Mesothelial cell of epicardium (in vitro differentiated cells): ENCODE results near the gene PLXNA2. TPM values are rescaled to one million over a fixed set of nuclear protein-coding genes. Genes with fewer than 3 reads are reported as not detected.

Experiments used
- DNase-seq, 2 experiments: peaks; one replicate each; pipeline ENCODE4 v3.0.0; 2021; ENCODE audit warnings: low spot score in 2 of 2; ENCODE audit not compliant: unreplicated experiment in 2 of 2
- H3K27ac Mint-ChIP-seq: 2 replicates; pipeline ENCODE4 v1.8.0; 2021; ENCODE audit warnings: mixed read lengths
- H3K27me3 Mint-ChIP-seq: 2 replicates; pipeline ENCODE4 v1.8.0; 2021; ENCODE audit warnings: low read depth, mixed read lengths
- H3K36me3 Mint-ChIP-seq: 2 replicates; pipeline ENCODE4 v1.8.0; 2021; ENCODE audit warnings: mixed read lengths
- H3K4me1 Mint-ChIP-seq: 2 replicates; pipeline ENCODE4 v1.8.0; 2021; ENCODE audit warnings: mixed read lengths
- H3K4me3 Mint-ChIP-seq: 2 replicates; pipeline ENCODE4 v1.8.0; 2021; ENCODE audit warnings: mild to moderate bottlenecking, moderate library complexity, mixed read lengths
- H3K9me3 Mint-ChIP-seq: 2 replicates; pipeline ENCODE4 v1.8.0; 2021; ENCODE audit warnings: mixed read lengths
- CTCF ChIP-seq: fragments of 200-600 bp; sonication (generic); IDR thresholded peaks from one replicate; pipeline ENCODE4 v1.5.0; 2021; ENCODE audit warnings: antibody characterized with exemption; ENCODE audit not compliant: unreplicated experiment
- total RNA-seq: library from RNA; stranded (reverse); gene quantifications from 3 replicates; pipeline ENCODE4 v1.2.1, GENCODE V29; 2021

PLXNA2 gene
- total RNA-seq, 1 donor from 2014 or later, result 14.7 TPM

- peaks cover 89% of the 10 kb centered on the region for H3K27me3 Mint-ChIP-seq
- no peaks in the 10 kb centered on the region for H3K36me3 Mint-ChIP-seq
- TF ChIP-seq CTCF, result no peak
Observed at GRCh38 chr1:207978441-207978840, 265.7 kb downstream of the PLXNA2 start.

GRCh38 chr1:207977876-207978275, 266.3 kb downstream of the PLXNA2 start:
- H3K27me3 Mint-ChIP-seq, result peaks cover 89% of the 10 kb centered on the region
- no peaks in the 10 kb centered on the region for H3K36me3 Mint-ChIP-seq
- no peaks in the 10 kb centered on the region for H3K4me1 Mint-ChIP-seq
- H3K9me3 Mint-ChIP-seq, result no peaks in the 10 kb centered on the region
- no peak for TF ChIP-seq CTCF
- H3K27ac Mint-ChIP-seq, result no peak overlapping the region
- no peak for DNase-seq
- H3K4me3 Mint-ChIP-seq, result no peak overlapping the region

More at GRCh38 chr1:207978441-207978840, 265.7 kb downstream of the PLXNA2 start:
- H3K4me1 Mint-ChIP-seq, result no peaks in the 10 kb centered on the region
- H3K27ac Mint-ChIP-seq, result no peak overlapping the region
- H3K9me3 Mint-ChIP-seq, result no peaks in the 10 kb centered on the region
- H3K4me3 Mint-ChIP-seq, result no peak overlapping the region
- DNase-seq, result no peak

- no peak overlapping the region for H3K4me3 Mint-ChIP-seq
- no peak for TF ChIP-seq CTCF
- H3K4me1 Mint-ChIP-seq, result peaks cover 18% of the 10 kb centered on the region
- peaks cover 62% of the 10 kb centered on the region for H3K27me3 Mint-ChIP-seq
- H3K9me3 Mint-ChIP-seq, result no peaks in the 10 kb centered on the region
- no peak overlapping the region for H3K27ac Mint-ChIP-seq
- no peaks in the 10 kb centered on the region for H3K36me3 Mint-ChIP-seq
- DNase-seq, result no peak
Observed at GRCh38 chr1:207973898-207974568, 270.2 kb downstream of the PLXNA2 start.

GRCh38 chr1:207972337-207972736, 271.8 kb downstream of the PLXNA2 start:
- TF ChIP-seq CTCF, result no peak
- Mint-ChIP-seq H3K9me3 (no peaks in the 10 kb centered on the region), H3K27me3 (peaks cover 52% of the 10 kb centered on the region), H3K4me1 (peaks cover 20% of the 10 kb centered on the region), H3K36me3 (no peaks in the 10 kb centered on the region), H3K4me3 (no peak overlapping the region), H3K27ac (no peak overlapping the region)
- no peak for DNase-seq
